22Rv1 (cell line): ENCODE data around the gene DNAH8.

ENCODE experiments used
- CTCF ChIP-seq: fragments of 450-650 bp; IDR thresholded peaks from 2 replicates; pipeline ENCODE4 v1.5.1; 2017; ENCODE audit warnings: mild to moderate bottlenecking
- ZFX ChIP-seq: fragments of 450-650 bp; IDR thresholded peaks from 2 replicates; pipeline ENCODE4 v1.6.1; 2017; ENCODE audit warnings: antibody characterized with exemption, borderline replicate concordance

- no peak for TF ChIP-seq CTCF
- TF ChIP-seq ZFX, result no peak
These were observed 4.2 kb downstream of the DNAH8 start for GRCh38 chr6:38719358-38719757.
